Measurements from ENCODE around the gene MOB3A. TPM values are rescaled to one million over a fixed set of nuclear protein-coding genes. Genes with fewer than 3 reads are reported as not detected.
"Not testable (repeated sequence)": the region's sequence is repeated elsewhere in the genome, so short reads cannot be mapped to it uniquely, and the experiment has no call there.

Gene MOB3A
- polyA plus RNA-seq, 1 donor (not counting 4 experiments of a cell fraction or from before 2014, with no cell fraction given) = 34.2 TPM

DNA sequence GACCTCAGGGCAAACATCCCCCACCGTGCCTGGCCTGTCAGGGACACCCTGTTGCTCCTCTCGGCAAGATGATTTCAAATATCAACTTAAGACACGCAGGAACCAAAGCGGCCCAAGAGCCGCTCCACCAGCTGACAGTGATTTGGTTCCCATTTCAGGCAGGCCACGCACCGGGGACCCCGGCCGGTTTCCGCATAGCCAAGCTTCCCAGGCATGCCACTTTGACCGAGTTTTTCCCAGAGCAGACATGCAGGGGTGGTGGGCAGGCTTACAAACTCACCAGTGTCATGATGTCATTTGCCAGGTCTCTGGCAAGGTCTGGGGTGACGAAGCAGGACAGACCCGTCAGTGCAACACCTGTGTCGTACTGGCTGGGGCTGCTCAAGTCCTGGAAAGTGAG is 36.1 kb upstream of the MOB3A start:
- H3K9me1 ChIP-seq (ENCODE audit: control insufficient read depth, extremely low read depth, insufficient read depth, low read length) = no peaks in the 10 kb centered on the region
- FAIRE-seq (no peak), DNase-seq (ENCODE audit: low read depth, low spot score) (no peak)
- peaks cover 5% of the 10 kb centered on the region for H4K20me1 ChIP-seq (ENCODE audit: control insufficient read depth, extremely low read depth, insufficient read depth, low read length)
- no peak overlapping the region for H3K4me3 ChIP-seq (ENCODE audit: control insufficient read depth in 2 of 3, extremely low read depth in 1 of 3, insufficient read depth in 2 of 3, low read depth in 1 of 3, low read length in 3 of 3)
- no peaks in the 10 kb centered on the region for H3K9me3 ChIP-seq (ENCODE audit: control insufficient read depth, low read depth, low read length)
- no peak overlapping the region for H3K4me2 ChIP-seq (ENCODE audit: control insufficient read depth, extremely low read depth, insufficient read depth, low read depth, low read length)
- no peak overlapping the region for H2AFZ ChIP-seq (ENCODE audit: control insufficient read depth, low read length)
- H3K27me3 ChIP-seq (ENCODE audit: control insufficient read depth, extremely low read depth, insufficient read depth, low read length) = no peaks in the 10 kb centered on the region
- no peaks in the 10 kb centered on the region for H3K4me1 ChIP-seq (ENCODE audit: control insufficient read depth, extremely low read depth, insufficient read depth, low read length)
- dilution Hi-C loops (cut with MboI; ENCODE audit: extremely low pct_ligation_motif_present, low sequenced_read_pairs) = no loop called here
- H3K9ac ChIP-seq (ENCODE audit: control insufficient read depth, extremely low read depth, insufficient read depth, low read length) = no peak overlapping the region
- H3K36me3 ChIP-seq (ENCODE audit: control insufficient read depth in 2 of 2, extremely low read depth in 1 of 2, insufficient read depth in 2 of 2, low read length in 2 of 2) = peaks cover 18 to 46% of the 10 kb centered on the region in 2 experiments
- TF ChIP-seq EZH2 (IDR thresholded peaks at IDR 0.05; ENCODE audit: low read length) (no peak), CTCF (optimal IDR thresholded peaks at IDR 0.05 in 1 of 3, IDR thresholded peaks at IDR 0.05 in 1 of 3, conservative IDR thresholded peaks at IDR 0.05 in 1 of 3; ENCODE audit: extremely low read depth in 1 of 3, insufficient read depth in 2 of 3, low read length in 3 of 3) (no peak)
- H3K79me2 ChIP-seq (ENCODE audit: control insufficient read depth, insufficient read depth, low read length) = peaks cover 60% of the 10 kb centered on the region
- no peak overlapping the region for H3K27ac ChIP-seq (ENCODE audit: control insufficient read depth, insufficient read depth, low read length)

- H3K4me2 ChIP-seq (ENCODE audit: control insufficient read depth, extremely low read depth, insufficient read depth, low read depth, low read length); H4K20me1 ChIP-seq (ENCODE audit: control insufficient read depth, extremely low read depth, insufficient read depth, low read length); DNase-seq (ENCODE audit: low read depth, low spot score); H3K9ac ChIP-seq (ENCODE audit: control insufficient read depth, extremely low read depth, insufficient read depth, low read length); H3K27ac ChIP-seq (ENCODE audit: control insufficient read depth, insufficient read depth, low read length); H2AFZ ChIP-seq (ENCODE audit: control insufficient read depth, low read length); H3K27me3 ChIP-seq (ENCODE audit: control insufficient read depth, extremely low read depth, insufficient read depth, low read length); H3K9me1 ChIP-seq (ENCODE audit: control insufficient read depth, extremely low read depth, insufficient read depth, low read length); dilution Hi-C loops (cut with MboI; ENCODE audit: extremely low pct_ligation_motif_present, low sequenced_read_pairs); FAIRE-seq; H3K4me1 ChIP-seq (ENCODE audit: control insufficient read depth, extremely low read depth, insufficient read depth, low read length); H3K9me3 ChIP-seq (ENCODE audit: control insufficient read depth, low read depth, low read length); H3K4me3 ChIP-seq (ENCODE audit: control insufficient read depth in 2 of 3, extremely low read depth in 1 of 3, insufficient read depth in 2 of 3, low read depth in 1 of 3, low read length in 3 of 3): not testable (repeated sequence)
- Histone ChIP-seq H3K79me2 (ENCODE audit: control insufficient read depth, insufficient read depth, low read length) (peaks cover 54% of the 10 kb centered on the region), H3K36me3 (ENCODE audit: control insufficient read depth in 2 of 2, extremely low read depth in 1 of 2, insufficient read depth in 2 of 2, low read length in 2 of 2) (peaks cover 25 to 48% of the 10 kb centered on the region in 2 experiments)
Observed at GRCh38 chr19:2131012-2131975, 35.2 kb upstream of the MOB3A start.
